Vagina (tissue), 2 donors: ENCODE data around the gene SYCP3. TPM values are rescaled to one million over a fixed set of nuclear protein-coding genes. Genes with fewer than 3 reads are reported as not detected.

Experiments
- DNase-seq, 2 donors: peaks; one replicate each; pipeline ENCODE4 v3.0.0-alpha.2; 2017; ENCODE audit errors: extremely low spot score in 2 of 2
- H3K27ac ChIP-seq: fragments of 200-600 bp; sonication (generic); one replicate; pipeline ENCODE4 v1.5.1; 2019
- H3K27me3 ChIP-seq: fragments of 200-600 bp; sonication (generic); one replicate; pipeline ENCODE4 v1.5.1; 2019
- H3K36me3 ChIP-seq, 2 donors: fragments of 200-600 bp; sonication (generic); one replicate each; pipeline ENCODE4 v1.5.1; 2017 to 2019
- H3K4me1 ChIP-seq: fragments of 200-600 bp; sonication (generic); one replicate; pipeline ENCODE4 v1.5.1; 2019
- H3K4me3 ChIP-seq, 2 donors: fragments of 200-600 bp; sonication (generic); 1 replicate in 1 of 2; 2 replicates in 1 of 2; pipeline ENCODE4 v1.5.1; 2016 to 2019
- H3K9me3 ChIP-seq: fragments of 200-600 bp; sonication (generic); one replicate; pipeline ENCODE4 v1.5.1; 2019
- POLR2A ChIP-seq, 2 donors: fragments of 450-650 bp; IDR thresholded peaks; one replicate each; pipeline ENCODE4 v1.6.1; 2017; ENCODE audit warnings: antibody characterized with exemption in 2 of 2, mild to moderate bottlenecking in 2 of 2, moderate library complexity in 2 of 2
- POLR2AphosphoS5 ChIP-seq, 2 donors: sonication (generic); formaldehyde crosslinking; IDR thresholded peaks; one replicate each; pipeline ENCODE4 v1.9.0; 2017; ENCODE audit warnings: antibody characterized with exemption in 2 of 2, mild to moderate bottlenecking in 2 of 2, low read depth in 1 of 2; ENCODE audit not compliant: insufficient read depth in 1 of 2
- intact Hi-C: fragments of 100-400 bp; cut with DNase I; formaldehyde crosslinking; loops from one replicate; pipeline ENCODE4 v1.15.1; 2023
- total RNA-seq: library from RNA; depleted of rRNA; stranded (reverse); fragments of >200 nt; gene quantifications from one replicate; pipeline ENCODE4 v1.2.3, GENCODE V29; 2016
- TF ChIP-seq, protein P1 (sequence below), 3 experiments: fragments of 450-650 bp in 2 of 3; fragments of 200-600 bp in 1 of 3; sonication (generic) in 1 of 3; IDR thresholded peaks; one replicate each; pipeline ENCODE4 v1.5.1; 2017 to 2019; ENCODE audit warnings: antibody characterized with exemption in 3 of 3, mild to moderate bottlenecking in 2 of 3, moderate library complexity in 2 of 3

SYCP3 gene
- total RNA-seq, 1 donor from 2014 or later: not detected

DNA sequence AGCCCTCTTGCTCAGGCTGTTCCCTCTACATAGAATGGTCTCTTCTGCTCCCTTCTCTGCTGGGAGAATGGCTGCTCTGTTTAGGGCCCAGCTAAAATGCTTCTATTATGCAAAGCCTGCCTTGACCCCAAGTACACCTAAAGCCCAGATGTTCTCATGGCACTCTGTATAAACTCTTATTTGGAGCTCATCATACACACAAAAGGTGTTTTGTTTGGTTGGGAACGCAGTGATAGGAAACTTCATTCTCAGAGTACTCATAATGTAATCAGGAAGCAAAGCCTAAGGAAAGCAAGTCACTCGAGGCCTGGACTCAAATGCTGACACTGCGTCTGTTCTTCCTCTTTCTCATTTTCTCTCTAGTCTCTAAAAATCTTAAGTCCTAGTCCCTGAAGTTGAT is 38.2 kb upstream of the SYCP3 start:
- Histone ChIP-seq H3K36me3 (no peaks in the 10 kb centered on the region), H3K27me3 (no peaks in the 10 kb centered on the region), H3K9me3 (no peaks in the 10 kb centered on the region), H3K4me1 (no peaks in the 10 kb centered on the region), H3K4me3 (no peak overlapping the region), H3K27ac (no peak overlapping the region)
- no peak for DNase-seq
- no peak for TF ChIP-seq POLR2AphosphoS5 (IDR thresholded peaks at IDR 0.05; ENCODE audit: insufficient read depth in 1 of 2, low read depth in 1 of 2)
- TF ChIP-seq, protein P1, sequence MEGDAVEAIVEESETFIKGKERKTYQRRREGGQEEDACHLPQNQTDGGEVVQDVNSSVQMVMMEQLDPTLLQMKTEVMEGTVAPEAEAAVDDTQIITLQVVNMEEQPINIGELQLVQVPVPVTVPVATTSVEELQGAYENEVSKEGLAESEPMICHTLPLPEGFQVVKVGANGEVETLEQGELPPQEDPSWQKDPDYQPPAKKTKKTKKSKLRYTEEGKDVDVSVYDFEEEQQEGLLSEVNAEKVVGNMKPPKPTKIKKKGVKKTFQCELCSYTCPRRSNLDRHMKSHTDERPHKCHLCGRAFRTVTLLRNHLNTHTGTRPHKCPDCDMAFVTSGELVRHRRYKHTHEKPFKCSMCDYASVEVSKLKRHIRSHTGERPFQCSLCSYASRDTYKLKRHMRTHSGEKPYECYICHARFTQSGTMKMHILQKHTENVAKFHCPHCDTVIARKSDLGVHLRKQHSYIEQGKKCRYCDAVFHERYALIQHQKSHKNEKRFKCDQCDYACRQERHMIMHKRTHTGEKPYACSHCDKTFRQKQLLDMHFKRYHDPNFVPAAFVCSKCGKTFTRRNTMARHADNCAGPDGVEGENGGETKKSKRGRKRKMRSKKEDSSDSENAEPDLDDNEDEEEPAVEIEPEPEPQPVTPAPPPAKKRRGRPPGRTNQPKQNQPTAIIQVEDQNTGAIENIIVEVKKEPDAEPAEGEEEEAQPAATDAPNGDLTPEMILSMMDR (IDR thresholded peaks at IDR 0.05): no peak
- no peak for TF ChIP-seq POLR2A (IDR thresholded peaks at IDR 0.05)
- intact Hi-C loops: no loop called here

DNA sequence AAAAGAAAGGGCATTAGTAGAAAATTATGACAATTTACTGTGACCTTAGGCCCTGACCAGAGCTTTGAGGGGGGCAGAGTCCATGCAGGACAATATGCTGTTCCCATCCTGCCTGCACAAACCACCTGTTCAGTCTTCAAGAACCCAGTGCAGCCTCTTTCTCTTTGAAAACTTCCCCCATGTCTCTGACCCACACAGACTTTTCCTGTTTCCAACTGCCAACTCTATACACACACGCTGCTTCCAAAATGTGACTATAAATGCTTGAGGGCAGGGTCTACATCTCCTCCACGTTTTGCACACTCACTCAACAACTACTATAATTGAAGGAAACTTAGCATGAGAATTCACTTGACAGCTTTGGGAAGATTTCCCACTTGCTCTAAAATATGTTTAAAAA is 36.6 kb upstream of the SYCP3 start:
- Histone ChIP-seq H3K4me1 (no peaks in the 10 kb centered on the region), H3K4me3 (no peak overlapping the region), H3K9me3 (no peaks in the 10 kb centered on the region), H3K27ac (no peak overlapping the region), H3K27me3 (no peaks in the 10 kb centered on the region), H3K36me3 (peaks cover 0 to 4% of the 10 kb centered on the region in 2 donors)
- TF ChIP-seq, protein P1 (IDR thresholded peaks at IDR 0.05): no peak
- TF ChIP-seq POLR2AphosphoS5 (IDR thresholded peaks at IDR 0.05; ENCODE audit: insufficient read depth in 1 of 2, low read depth in 1 of 2) (no peak), POLR2A (IDR thresholded peaks at IDR 0.05) (no peak)
- intact Hi-C loops: no loop called here
- DNase-seq: no peak

DNA sequence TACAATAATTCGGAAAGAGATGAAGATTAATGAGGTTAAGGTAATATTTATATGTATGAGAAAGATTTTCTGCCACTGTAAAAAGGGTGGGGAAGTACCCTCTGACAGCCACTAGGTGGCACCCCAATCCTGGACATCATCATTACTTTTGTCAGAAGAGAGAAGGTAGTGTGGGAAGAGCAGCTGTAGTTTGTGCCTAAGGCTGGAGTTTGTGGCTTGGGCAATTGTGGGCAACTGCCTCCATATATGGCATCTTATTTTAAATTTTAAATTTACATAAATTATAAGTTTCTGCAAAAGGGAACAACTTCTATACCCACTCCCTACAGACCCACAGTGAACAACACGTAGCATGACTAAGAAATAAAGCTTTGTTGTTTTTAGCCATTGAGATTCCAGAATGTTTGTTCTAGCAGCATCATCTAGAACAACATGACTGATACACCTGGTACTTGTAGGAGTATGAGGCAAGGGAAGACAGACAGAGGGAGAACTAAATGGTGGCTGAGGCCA is 34.4 kb upstream of the SYCP3 start:
- Histone ChIP-seq H3K4me1 (no peaks in the 10 kb centered on the region), H3K36me3 (peaks cover 0 to 20% of the 10 kb centered on the region in 2 donors), H3K27ac (no peak overlapping the region), H3K4me3 (no peak overlapping the region), H3K27me3 (no peaks in the 10 kb centered on the region), H3K9me3 (no peaks in the 10 kb centered on the region)
- no peak for DNase-seq
- intact Hi-C loops: loop anchor here (5.0 kb wide), 1 partner anchor 64 kb away; no protein-coding TSS in a partner anchor
- TF ChIP-seq POLR2AphosphoS5 (IDR thresholded peaks at IDR 0.05; ENCODE audit: insufficient read depth in 1 of 2, low read depth in 1 of 2) (peak in 1 of 2 donors; percentile 12), POLR2A (IDR thresholded peaks at IDR 0.05) (no peak)
- TF ChIP-seq, protein P1 (IDR thresholded peaks at IDR 0.05): peak; percentile 85 to 94 (median 85)

DNA sequence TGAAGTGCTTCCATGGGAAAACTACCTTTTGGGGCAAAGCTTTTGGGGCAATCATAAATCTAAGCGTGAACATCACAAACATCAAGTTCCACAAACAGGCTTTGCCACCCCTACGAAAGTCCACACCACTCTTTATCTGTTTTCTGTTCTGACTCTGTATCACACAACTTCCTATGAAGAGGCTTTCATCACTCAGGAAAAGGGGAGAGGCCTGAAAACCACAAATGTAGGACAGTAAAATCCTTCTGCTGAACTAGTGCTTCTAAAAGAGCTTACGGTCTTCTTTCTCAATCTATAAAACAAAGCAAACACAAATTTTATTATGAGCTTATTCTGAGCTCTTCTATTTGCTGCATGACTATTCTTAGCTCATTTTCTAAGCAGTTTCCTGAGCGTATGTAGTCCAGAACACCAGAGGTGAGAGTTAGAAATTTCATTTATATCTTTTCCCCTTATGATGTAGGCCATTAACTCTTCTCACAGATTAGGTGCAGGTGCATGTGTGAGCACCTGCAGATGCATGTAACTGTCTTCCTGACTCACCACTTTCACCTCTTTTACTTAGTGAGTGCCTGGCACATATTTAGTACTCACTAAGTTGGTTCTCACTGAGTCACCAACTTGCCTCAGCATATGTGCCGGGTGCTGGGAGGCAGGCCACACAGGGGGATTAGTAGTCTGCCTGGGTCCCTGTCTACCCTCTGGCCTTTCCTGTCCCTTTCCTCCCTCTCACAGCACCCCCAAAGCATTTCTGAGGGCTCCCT is 32.9 kb upstream of the SYCP3 start:
- H3K36me3 ChIP-seq: peaks cover 0 to 29% of the 10 kb centered on the region in 2 donors
- no peaks in the 10 kb centered on the region for H3K9me3 ChIP-seq
- H3K27me3 ChIP-seq: no peaks in the 10 kb centered on the region
- TF ChIP-seq, protein P1 (IDR thresholded peaks at IDR 0.05): no peak
- TF ChIP-seq POLR2A (IDR thresholded peaks at IDR 0.05) (no peak), POLR2AphosphoS5 (IDR thresholded peaks at IDR 0.05; ENCODE audit: insufficient read depth in 1 of 2, low read depth in 1 of 2) (no peak)
- intact Hi-C loops: loop anchor here (5.0 kb wide), 1 partner anchor 65 kb away; no protein-coding TSS in a partner anchor
- no peak overlapping the region for H3K4me3 ChIP-seq
- DNase-seq: no peak
- H3K4me1 ChIP-seq: no peaks in the 10 kb centered on the region
- H3K27ac ChIP-seq: no peak overlapping the region

DNA sequence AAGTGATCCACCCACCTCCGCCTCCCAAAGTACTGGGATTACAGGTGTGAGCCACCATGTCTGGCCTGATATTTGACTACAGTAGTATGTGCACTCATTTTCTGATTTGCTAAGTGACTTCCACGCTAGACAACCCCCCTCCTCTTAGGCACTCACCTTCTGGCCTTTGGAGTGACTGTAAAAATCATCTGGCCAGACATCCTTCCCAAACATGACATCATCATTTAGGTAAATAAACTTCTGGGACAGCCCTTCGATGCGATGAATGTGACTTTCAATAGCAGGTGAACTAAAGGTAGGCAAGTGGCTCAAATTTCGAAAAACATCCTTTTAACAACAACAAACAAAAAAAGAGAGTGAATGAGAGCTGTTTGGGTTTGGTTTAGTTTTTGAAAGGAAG is 30.6 kb upstream of the SYCP3 start:
- TF ChIP-seq POLR2AphosphoS5 (IDR thresholded peaks at IDR 0.05; ENCODE audit: insufficient read depth in 1 of 2, low read depth in 1 of 2) (no peak), POLR2A (IDR thresholded peaks at IDR 0.05) (no peak)
- TF ChIP-seq, protein P1 (IDR thresholded peaks at IDR 0.05): no peak
- Histone ChIP-seq H3K4me3 (no peak overlapping the region), H3K27ac (no peak overlapping the region), H3K4me1 (no peaks in the 10 kb centered on the region), H3K36me3 (peaks cover 0 to 41% of the 10 kb centered on the region in 2 donors), H3K27me3 (no peaks in the 10 kb centered on the region), H3K9me3 (no peaks in the 10 kb centered on the region)
- intact Hi-C loops: loop anchor here (5.0 kb wide), 1 partner anchor 67 kb away; no protein-coding TSS in a partner anchor
- no peak for DNase-seq
